Activated CD8-positive, alpha-beta memory T cell treated with anti-CD3 and anti-CD28 coated beads, Interleukin-2, amount 50 U/mL, for 1 hour (primary cell): Measurements from ENCODE around the gene PCDH1.
"Not testable (repeated sequence)": the region's sequence is repeated elsewhere in the genome, so short reads cannot be mapped to it uniquely, and the experiment has no call there.

ENCODE experiments used
- DNase-seq: peaks from one replicate; pipeline ENCODE4 v3.0.0-alpha.2; 2020; ENCODE audit errors: extremely low read depth

PCDH1 gene

GRCh38 chr5:141878186-141878710 is at the start of gene PCDH1:
Gene PCDH1, minus strand, starts transcription at chr5:141878410. Its CDS starts 148 bp downstream, at chr5:141878262.
- DNase-seq = no peak

- no peak for DNase-seq
Observed at GRCh38 chr5:141926434-141926833, 48.2 kb upstream of the PCDH1 start.

DNA sequence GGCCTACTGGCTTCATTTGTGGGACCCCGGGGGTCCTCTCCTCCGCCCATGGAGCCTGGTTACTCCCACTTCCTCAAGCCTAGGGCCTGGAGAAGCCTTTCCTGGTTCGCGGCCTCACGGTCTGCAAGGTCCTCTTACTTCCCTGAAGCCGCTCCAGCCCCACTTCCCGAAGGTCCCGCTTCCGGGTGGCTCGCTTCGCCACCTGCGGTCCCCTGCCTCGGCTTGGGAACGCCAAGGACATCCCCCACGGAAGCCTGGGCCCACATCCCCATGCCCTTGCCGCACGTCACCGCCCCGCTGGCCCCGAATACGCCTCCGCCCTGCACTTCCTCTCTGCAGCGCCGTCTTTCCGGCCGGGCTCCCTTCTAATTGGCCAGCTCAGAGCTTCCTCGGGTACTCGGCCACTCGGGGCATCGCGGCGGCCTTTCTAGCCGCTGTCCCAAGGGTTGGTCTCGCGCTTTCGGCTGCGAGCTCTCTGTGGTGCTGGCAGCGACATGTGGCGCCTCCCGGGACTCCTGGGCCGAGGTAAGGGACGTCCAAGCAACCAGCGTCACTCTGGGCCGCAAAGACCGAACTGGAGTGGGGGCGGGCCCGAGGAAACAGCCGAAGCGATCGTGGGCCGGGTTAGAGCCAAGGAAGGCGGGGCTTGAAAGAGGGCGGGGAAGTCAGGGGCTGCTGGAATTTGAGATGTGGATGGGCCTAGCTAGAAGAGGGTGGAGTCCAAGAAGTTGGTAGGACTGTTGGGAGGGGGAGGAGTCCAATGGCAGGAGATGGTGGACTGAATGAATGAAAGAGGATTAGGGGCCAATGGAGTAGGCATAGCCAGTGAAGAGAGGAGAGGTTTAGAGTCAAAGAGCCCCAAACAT is 45.5 kb upstream of the PCDH1 start, which contains the start of gene DELE1:
DELE1 (plus strand) TSS at position 424 of the 866 bp plus-strand sequence; CDS start at position 495, 71 bp downstream.
- DNase-seq = peak; percentile 68

DNA sequence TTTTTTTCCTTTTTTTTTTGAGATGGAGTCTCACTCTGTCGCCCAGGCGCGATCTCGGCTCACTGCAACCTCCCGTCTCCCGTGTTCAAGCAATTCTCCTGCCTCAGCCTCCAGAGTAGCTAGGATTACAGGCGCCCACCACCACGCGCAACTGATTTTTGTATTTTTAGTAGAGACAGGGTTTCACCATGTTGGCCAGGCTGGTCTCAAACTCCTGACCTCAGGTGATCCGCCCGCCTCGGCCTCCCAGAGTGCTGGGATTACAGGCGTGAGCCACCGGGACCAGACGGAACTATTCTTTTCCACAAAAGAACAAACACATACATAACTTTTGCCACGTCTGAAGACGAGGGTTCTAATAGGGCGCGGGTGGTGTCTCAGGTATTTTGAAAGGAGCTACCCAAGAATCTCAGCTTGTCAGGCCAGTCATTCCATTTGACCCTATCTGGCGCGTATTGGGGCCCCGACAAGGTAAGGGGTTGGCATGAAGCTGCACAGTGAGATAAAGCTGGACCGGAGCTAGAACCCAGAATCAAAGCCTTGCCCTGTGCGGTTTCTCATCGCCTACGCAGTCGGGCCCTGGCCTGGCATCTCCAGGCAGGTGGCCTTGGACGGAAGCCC is 44.7 kb upstream of the PCDH1 start:
- DNase-seq = not testable (repeated sequence)

GRCh38 chr5:141920771-141921170 is 42.6 kb upstream of the PCDH1 start:
- no peak for DNase-seq

- no peak for DNase-seq
Observed at GRCh38 chr5:141919218-141920119, 41.3 kb upstream of the PCDH1 start.

GRCh38 chr5:141917760-141918159 is 39.5 kb upstream of the PCDH1 start:
- DNase-seq = no peak

DNA sequence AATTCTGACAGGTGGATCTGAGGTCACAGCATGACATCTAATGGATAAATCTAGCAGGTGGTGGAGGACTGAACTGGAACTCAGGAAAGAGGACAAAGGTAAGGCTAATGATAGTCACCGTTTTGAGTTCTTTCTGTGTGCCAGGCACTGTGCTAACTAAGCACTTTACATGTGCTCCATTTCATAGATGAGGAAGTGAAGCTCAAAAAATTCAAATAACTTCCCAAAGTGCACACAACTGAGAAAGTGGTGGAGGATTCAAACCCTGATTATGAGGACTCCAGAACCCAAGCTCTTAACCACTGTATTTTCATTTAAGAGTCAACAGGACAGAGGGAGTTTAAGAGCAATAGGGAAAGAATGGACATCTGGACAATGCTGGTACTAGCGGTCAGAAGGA is 38.3 kb upstream of the PCDH1 start:
- no peak for DNase-seq

DNA sequence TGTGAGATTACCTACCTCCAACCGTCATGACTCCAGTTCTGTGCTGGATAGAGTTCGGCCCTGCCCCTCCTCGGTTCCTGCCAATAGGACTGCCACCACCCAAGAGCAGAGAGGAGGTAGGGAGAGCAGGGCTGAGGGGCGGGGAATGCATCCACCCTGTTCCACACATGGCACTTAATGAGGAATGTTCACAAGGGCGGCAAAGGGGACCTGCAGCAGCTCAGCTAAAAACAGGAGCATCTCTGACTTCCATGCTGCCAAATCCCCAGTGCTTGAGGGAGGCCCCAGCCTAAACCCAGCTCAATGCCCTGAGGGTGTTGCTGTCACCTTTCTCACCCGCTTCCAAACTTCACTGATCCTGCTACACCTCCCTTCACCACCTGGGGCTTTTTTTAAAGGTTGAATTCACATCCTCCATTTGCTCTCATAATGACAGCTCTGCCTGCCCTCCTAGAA is 37.7 kb upstream of the PCDH1 start:
- DNase-seq = no peak

- DNase-seq = no peak
Observed at GRCh38 chr5:141914797-141915196, 36.6 kb upstream of the PCDH1 start.

DNA sequence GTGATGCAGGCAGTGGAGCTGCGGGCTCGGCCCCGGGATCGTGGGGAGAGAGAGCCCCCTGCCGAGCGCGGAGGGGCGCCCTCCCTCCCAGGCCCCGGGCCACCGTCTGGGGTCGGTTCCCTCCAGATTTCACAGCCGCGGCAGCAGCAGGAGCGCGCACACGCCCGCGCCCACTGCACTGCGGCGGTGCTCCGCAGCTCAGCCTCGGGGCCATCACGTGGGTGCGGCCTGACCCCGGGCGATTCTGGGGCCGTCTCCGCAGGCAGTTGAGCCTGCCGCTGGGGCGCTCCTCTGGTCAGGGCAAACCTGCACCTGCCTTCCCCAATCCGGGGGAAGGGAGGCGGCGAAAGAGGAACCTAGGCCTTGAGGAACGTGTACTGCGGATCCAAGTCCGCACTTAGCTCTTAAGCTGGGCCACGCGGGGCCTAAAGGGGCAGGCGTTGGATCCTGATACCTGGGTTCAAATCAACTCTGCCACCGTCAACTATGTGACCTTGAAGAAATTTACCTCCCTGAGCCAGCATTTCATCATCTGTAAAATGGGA is 36.1 kb upstream of the PCDH1 start:
- DNase-seq = no peak

DNA sequence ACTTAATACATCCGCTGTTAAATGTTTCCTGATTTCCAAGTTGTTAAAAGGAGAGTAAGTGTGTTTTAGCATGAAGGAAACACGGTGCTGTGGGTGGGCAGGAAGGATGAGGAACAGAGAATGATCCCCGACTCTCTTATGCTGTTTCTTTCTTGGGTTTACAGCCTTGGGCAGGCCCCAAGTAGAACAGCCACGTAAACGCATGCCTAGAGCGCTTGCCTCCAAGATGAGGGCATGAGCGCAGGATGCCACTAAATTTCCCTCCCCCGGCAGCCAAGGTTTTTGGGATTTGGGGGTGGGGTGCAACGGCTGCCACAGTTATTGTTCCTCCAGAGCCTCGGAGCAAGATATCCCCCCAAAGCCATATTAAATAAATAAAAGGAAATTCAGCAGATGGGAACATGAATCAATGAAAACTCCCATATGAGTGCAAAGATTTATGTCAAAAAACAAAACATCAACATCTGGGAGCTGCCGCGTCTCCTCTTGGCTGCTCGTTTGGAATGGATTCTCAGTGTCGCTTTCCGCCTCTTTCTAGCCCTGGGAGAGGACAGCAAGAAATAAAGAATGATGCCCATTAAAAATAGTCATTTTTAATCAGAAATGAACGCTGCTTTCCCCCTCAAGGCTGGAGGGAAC is 35.5 kb upstream of the PCDH1 start:
- no peak for DNase-seq

DNA sequence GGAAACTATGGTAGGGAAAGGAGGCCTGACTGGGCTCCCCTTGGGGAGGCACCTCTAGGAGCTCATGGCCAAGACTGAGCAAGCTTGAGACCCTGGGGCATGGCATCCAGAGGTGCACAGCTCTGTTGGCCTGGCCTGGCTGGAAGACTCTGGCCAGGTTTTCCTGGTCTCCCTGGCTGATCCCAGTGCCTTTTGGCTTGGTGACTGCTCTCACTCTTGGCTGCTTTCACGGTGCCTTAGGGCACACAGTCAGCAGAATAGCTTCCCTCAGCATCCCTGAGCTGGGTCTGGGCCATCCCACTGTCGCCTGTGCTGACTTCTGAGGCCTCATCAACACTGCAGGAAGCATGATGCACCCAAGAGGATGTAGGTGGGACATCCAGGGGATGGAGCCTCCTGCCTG is 32.1 kb upstream of the PCDH1 start:
- no peak for DNase-seq

- no peak for DNase-seq
Observed at GRCh38 chr5:141909212-141909611, 31.0 kb upstream of the PCDH1 start.

GRCh38 chr5:141908796-141909195 is 30.6 kb upstream of the PCDH1 start:
- no peak for DNase-seq

DNA sequence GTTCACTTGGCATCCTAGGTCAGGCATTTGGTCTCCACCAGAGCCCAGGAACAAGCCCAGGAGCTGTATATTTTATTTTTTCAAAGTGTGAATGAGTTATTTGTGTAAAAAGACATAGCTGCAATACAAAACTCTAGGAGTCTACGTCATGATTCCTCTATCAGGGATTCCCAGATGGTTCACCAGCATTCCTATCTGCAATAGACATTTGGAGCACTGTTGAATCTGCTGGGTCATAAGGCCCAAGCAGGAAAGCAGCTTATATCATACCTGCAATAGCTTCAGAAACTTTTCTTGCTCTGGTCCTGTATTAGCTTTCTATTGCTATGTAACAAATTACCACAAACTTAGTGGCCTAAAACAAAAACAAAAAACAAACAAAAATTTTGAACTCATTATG is 28.8 kb upstream of the PCDH1 start:
- DNase-seq = no peak

- DNase-seq = no peak
Observed at GRCh38 chr5:141906517-141906916, 28.3 kb upstream of the PCDH1 start.

- DNase-seq = no peak
Observed at GRCh38 chr5:141904551-141904950, 26.3 kb upstream of the PCDH1 start.

DNA sequence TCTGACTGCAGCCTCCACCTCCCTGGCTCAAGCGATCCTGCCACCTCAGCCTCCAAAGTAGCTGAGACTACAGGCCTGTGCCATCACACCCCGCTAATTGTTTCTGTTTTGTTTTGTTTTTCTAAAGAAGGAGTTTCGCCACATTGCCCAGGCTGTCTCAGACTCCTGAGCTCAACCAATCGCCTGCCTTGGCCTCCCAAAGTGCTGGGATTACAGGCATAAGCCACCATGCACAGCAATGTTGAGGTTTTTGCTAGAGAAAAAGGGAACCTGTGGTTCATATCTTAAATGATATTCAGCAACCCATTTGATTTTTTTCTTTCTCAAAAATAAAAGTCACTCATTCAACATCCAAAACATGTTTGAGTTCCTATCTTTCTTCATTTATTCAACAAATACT is 25.1 kb upstream of the PCDH1 start:
- no peak for DNase-seq

DNA sequence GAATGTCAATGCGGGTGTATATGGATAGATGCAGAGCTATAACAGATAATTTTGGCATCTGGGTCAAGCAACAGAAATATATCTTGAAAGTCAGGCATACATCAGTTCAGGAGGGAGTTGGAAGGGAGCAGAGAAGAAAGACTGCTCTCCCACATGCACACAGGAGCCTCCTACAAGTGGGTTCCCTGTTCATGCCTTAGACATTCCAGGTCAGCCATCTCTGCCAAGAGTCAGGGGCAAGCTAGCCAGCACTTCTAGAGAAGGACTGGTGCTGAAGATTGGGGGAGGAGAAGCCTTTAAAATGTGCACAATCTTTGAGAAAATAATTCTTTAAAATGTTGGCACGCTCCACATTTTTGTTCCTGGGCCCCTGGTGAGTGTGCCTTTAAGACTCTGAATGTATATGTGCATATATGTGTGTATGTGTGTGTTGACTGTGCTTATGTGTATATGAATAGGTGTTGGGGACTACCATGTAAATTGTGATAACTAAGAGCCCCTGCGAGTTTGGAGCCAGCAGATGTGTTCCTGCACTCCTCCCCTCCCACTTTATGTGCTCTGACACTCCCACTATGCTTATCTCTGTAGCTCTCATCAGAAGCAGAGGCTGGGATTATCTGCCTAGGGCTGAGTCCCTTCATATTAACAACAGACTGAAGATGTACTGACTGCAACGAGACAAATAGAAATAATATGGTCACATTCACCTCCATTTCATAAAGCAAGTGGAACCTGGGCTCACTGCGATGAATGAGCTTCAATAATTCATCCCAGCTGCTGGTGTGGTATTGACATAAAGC is 24.0 kb upstream of the PCDH1 start:
- DNase-seq = no peak
